Fibroblast of skin of right quadriceps (primary cell): ENCODE measurements around the gene VAX1.
"Not testable (repeated sequence)": the region's sequence is repeated elsewhere in the genome, so short reads cannot be mapped to it uniquely, and the experiment has no call there.

Experiments
- DNase-seq: peaks from one replicate; pipeline ENCODE4 v3.0.0-alpha.2; 2013

Gene VAX1

DNA sequence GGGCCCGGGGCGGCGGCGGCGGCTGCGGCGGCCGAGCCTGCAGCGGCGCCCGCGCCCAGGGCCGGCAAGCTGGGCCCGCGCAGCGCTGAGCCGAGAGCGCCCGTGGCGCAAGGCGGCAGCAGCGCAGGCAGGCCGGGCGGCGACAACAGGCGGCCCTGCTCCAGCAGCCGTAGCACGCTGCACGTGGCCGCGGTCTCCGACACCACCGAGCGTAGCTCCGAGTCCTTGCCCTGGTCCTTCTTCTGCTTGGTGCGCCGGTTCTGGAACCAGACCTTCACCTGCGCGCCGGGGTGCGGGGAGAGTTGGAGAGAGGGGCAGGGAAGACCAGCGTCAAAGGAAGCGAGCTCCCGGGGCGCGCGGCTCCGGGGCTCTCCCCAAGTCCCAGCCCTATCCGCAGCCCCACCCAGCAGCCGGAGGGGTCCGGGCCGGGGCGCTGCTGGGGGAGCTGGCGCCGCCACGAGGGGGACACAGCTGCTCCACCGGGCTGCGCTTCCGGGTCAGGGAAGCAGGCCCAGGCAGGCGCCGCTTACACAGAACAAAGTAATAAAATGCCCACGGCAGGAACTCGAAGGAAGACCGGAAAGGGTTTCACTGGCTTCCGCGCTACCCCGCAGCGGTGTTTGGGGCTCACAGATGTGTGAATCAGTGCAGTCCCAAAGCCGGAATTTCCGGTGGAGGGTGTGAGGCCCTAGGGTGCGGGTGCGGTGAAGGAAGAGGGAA lies 3.6 kb downstream of the VAX1 start:
- DNase-seq: no peak

DNA sequence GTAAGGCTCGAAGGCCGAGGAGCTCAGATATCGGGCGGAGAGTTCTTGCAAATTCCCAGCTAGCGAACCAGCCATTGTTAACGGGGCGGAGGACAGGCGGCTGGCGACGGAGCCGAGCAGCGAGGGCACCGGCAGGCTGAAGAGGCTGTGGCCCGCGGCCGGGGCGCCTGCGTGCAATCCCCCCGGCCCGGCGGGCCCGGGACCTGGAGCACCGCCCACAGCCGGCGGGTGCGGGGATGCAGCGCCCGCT lies 4.1 kb downstream of the VAX1 start:
- DNase-seq: no peak

DNA sequence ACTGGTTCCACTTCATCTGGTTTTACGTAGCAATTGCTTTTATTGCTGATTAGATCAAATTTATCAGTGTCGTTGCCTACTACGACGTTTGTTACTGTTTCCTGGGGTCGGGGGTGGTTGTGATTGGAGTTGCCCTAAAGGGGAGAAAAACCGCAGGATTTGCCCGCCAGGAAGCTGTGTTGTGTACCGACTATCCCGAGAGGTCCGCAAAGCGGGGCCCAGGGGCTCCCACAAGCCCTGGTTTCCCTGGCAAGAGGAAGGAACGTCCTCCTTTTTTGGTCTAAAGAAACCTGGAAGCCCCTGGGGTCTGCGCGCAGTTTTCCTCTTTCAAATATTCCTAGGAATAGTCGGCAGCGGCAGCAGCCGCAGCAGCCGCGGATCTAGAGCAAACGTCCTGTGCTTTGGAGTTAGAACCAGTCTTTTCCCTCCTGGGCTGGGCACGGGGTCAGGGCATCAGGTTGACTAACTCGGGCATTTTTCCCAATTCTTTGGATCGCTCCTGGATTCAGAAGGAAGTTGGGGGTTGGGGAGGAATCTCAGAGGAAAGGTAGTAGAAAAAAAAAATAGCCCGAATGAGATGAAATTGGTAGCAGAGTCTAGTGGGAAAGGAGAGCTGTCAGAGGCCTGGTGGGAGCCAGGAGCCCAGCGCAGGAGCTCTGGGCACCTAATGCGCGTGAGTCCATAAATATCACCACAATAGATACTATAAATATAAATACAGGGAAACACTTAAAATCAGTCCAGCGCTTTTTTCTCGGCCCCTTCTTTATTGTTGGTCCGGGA lies 4.6 kb downstream of the VAX1 start:
- no peak for DNase-seq

DNA sequence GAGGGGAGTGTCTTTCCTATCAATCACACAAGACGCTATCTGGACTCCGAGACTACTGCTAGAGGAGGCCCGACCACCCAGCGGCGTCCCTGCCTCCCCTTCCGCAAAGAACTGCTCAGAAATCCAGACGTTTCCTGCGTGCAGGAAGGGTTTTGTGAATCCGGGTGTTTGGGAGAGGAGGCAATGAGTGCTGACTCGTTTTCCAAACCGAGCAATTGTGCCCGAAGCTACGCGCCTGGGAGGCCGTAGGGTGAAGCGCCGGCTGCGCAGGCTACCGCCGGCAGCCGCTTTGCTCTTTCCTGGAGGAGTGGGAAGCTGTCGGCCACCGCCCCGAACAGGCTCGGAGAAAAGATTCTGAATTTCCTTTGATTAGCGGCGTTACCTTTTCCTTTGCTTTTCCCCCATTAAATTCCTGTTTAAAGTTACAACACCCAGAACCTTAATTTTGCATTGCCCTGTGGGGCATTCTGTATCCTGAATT lies 5.3 kb downstream of the VAX1 start:
- no peak for DNase-seq

DNA sequence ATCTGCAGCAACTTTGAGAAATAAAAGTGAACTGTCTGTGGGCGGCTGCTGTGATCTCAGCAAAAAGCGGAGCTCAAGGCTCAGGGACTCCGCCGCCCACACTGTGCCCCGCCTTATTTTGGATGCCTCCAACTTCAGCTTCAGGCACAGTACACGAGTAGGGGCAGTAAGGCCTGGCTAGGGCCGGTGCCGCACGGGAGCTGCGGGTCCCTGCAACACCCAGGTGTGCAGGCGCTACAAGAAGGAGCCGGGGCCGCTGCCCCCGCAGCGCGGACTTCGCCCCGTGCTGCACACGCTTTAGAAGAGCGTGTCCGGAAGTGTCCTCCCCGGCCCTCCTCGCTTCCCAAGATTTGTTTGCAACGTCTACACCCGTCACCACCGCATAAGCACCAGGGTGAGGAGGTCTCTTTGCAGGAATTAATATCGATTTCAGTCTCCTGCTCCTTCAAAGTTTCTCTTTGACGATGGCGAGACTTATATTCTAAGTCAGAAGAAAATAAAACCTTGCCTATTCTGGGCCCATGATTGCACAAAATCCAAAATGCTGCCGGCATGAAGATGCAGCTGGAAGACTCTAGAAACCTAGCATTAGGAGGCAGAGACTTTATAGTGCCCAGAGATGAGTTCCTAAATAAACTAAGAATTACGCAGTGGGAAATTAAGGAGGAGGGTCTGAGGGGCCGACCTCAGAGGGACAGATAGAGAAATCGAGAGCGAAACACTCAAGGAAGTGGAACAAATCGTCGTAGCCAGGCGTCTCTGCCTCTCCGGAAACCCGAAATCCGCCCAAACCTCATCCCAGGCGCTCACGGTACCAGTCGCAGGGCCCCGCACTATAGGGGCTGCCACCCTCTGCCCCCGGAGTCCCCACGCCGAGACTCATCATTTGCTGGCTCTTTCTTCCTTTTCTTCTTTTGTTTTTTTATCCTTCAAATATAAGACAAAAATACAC lies 6.4 kb downstream of the VAX1 start:
- DNase-seq: no peak

DNA sequence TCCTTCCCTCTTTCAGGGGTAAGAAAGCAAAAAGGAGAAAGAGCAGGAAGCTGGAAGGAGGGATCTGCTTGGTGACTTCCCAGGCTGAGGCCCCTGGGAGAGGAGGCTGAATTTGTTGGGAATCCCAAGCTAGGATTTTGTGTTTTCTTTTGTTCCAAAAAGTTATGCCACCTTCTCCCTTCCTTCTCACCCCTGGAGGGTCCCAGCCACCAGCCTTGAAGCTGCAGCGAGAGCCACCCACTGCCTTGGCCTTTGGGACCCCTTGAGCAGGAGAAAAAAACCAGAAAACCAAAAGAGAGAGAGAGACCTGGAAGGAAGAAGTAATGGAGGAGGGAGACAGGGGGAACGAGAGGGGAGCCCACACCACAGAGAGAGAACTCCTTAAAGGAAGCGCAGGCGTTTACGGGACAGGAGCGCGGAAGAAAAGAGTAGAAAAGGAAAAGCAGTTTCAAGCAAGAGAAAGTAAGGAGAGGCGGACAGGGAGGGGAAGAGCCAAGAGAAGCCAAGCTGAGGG lies 7.2 kb downstream of the VAX1 start:
- no peak for DNase-seq

DNA sequence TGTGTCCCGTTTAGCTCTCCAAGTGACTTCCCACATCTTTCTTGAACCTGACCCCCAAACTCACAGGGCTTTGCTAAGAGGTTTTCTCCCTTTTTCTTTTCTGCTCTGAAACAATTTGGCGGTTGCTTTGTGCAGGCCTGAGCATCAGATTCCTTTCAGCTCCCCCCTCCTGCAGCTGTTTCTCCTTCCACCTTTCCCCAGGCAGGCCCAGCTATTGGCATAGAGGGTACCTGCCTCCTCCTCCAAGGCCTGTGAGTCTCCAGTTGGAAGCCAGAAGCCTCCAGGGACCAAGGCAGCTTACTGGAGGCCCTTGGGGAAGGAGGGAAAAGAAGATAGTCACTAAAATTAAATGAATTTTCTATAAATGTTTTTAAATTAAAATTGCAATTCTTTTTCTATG lies 7.7 kb downstream of the VAX1 start:
- DNase-seq: no peak

DNA sequence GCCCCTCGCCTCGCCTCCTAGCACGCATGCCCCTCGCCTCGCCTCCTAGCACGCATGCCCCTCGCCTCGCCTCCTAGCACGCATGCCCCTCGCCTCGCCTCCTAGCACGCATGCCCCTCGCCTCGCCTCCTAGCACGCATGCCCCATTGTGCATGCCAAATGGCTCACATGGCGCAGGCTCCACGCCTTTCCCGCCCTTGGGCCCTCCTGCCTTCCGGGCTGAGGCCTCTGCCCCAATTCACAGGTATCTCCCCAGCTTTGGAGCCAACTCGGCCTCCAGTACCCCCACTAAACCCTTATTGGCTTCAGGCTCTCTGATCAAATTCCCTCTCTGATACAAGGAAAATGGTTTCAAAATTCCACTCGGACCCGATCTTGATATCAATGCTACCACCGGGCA lies 11.4 kb downstream of the VAX1 start:
- not testable (repeated sequence) for DNase-seq

DNA sequence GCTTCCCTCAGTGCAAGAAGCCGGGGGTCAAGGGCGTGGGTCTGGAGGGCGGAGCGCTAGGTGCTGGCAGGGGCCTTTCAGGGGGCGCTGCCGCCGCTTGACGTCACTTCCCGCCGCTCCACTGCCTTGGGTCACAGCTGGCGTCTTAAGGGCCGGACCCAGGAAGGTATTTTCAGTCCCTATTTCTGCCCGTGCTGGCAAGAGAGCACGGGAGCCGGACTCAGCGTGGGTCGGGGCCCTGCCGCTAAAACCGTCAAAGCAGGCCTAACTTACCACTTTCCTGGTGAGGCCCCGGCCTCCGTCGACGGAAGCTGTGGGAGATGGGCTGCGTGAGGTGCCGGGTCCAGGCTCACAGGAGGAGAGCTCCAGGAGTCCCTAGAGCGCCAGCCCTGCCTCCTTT lies 12.0 kb downstream of the VAX1 start:
- DNase-seq: no peak

DNA sequence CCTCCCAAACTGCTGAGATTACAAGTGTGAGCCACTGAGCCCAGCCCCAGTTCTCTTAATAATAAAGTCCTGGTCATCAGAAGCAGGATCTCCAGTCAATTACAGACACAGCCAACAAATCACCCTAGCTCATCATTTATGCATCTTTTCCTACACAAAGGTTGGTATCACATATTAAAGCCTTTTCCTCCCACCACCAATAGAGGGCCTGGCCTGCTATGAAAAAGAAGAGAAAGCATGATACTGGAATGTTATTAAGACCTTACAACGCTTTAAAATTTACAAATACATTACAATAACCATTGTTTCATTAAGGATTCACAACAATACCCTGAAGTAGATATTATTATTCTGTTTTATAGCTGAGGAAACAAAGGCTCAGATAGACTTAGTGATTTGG lies 25.9 kb downstream of the VAX1 start:
- no peak for DNase-seq

DNA sequence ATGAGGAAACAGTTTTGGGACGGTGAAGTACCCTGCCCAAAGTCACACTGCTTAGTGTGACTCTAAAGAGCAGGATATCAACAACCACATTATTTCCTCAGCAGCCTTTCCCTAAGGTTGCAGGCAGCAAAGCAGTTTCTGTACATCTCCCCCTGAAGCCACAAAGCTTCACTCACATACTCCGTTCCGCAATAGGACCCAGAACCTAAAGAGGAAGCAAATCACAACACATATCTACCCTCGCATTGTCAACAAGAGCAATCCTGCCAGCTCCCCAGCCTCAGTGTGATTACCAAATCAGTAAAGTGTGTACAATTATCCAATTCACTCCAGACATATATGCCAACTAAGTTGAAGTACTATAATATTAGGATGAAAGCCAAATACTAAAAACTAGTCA lies 30.8 kb downstream of the VAX1 start:
- no peak for DNase-seq

DNA sequence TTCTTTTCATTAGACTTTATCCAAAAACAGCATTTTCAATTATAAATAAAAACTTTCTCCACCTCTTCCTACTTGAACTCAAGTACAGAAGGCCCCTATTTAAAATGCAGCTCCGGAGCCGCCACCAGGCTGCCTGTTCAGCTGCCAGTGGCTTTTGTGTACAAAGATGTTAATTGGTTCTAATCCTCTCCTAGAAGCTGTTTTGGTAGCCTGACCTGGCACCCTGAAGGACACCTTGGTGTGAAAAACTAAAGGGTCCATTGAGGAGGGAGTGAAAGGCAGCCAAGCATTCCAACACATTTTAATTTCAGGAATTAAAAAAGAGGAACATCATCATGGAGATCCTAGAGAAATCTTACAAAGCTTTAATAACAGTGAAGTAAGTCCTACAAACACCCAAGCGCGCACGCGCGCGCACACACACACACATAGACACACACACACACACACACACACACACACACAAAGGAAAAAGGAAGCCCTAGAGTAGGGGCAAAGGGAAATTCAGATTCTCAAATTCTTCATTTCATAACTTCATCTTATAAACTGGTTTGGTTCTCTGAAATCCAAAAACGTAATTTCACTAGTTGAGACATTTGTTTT lies 41.4 kb downstream of the VAX1 start:
- no peak for DNase-seq

DNA sequence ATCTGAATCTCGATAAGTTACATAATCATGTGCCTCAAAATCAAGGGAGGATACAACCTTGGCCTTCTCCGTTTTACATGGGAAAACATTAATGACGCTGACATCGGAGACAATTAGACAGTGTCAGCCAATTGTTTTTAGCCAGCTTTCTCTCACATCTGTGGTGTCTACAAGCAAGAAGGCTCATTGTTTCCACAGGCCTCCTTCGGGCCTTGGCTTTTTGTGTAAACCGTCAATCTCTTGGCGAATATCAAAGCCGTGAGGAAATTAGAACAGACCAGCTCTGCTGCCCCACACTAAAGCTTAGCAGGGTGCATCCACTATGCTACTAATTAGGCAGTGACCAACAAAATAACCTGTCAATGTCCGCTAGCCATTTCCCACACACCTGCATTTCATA lies 43.2 kb downstream of the VAX1 start:
- DNase-seq: no peak

DNA sequence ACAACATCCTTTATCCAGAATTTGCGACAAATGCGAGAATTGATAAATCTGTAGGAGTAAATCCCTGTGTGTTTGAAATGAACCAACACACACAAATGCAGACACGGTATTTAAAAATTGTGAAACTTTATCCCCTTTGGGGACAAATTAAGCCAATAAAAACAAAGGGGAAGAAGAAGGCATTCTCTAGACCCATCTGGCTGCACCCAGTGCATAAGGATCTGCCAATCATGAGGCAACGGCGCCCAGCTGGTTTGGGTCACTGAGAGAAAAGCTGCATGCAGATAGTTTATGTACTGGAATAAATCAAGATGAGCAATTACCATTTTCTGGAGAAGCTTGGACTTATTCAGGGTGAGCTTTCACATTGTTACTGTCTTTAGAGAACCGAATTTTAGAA lies 45.7 kb downstream of the VAX1 start:
- no peak for DNase-seq

DNA sequence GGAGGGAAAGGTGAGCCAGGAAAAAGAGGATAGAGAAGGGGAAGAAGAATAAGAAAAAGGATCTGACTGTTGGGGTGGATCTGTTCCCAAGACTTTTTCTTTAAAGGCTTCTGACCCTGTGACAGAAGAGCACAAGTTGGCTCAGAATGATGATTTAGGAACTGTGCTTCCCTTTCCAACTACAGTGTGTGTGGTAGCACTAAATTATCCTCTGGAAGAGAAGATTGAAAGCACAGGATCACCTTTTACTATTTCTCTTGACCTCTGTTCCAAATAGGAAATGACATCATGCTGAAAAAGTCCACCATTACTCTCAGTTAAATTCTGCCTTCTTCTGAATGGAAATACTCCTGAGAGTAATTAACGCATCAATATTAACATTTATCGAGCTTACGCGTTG lies 47.2 kb downstream of the VAX1 start:
- DNase-seq: no peak

DNA sequence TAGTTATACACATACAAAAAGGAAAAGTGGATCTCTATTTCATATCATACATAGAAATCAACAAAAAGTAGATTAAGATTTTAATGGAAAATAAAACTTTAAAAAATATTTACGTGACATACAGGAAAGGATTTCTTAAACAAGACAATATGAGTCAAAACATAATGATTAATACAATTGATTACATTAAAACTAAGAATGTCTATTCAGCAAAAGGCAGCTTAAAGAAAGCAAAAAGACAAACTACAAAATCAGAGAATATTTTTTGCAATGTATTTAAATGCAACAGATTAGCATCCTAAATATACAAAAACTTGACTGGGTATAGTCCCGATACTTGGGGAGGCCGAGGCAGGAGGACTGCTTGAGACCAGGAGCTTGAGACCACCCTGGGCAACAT lies 50.5 kb downstream of the VAX1 start:
- no peak for DNase-seq

DNA sequence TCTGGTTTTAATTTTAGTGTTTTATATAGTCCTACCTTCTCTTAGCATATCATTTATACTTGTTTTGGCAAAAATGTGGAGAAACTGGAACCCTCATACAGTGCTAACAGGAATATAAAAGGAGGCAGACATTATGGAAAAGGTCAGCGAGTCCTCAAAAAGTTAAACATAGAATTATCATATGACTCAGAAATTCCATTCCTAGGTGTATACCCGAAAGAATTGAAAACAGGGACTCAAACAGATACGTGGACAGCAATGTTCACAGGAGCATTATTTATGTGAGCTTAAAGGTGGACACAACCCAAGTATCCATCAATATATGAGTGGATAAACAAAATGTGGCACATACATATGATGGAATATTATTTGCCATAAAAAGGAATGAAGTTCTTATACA lies 51.5 kb downstream of the VAX1 start:
- no peak for DNase-seq

DNA sequence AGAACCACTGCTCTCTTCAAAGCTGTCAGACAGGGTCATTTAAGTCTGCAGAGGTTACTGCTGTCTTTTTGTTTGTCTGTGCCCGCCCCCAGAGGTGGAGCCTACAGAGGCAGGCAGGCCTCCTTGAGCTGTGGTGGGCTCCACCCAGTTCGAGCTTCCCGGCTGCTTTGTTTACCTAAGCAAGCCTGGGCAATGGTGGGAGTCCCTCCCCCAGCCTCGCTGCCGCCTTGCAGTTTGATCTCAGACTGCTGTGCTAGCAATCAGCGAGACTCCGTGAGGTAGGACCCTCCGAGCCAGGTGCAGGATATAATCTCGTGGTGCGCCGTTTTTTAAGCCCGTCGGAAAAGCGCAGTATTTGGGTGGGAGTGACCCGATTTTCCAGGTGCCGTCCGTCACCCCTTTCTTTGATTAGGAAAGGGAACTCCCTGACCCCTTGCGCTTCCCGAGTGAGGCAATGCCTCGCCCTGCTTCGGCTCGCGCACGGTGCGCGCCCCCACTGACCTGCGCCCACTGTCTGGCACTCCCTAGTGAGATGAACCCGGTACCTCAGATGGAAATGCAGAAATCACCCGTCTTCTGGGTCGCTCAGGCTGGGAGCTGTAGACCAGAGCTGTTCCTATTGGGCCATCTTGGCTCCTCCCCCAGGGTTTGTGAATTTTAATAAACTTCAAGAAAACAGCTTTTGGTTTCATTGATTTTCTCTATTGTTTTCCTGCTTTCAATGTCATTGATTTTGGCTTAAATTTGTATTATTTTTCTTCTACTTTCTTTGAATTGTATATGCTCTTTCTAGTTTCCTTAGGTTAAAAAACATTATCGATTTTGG lies 53.4 kb downstream of the VAX1 start:
- not testable (repeated sequence) for DNase-seq
